HEK293 (cell line): ENCODE results near the gene GJC2.

Source experiments
- CTCF ChIA-PET: fragments of 350-600 bp; formaldehyde crosslinking; extraction: SDS; loops from one replicate; lab custom pipeline; 2021; ENCODE audit warnings: antibody characterized with exemption; lab: Yijun Ruan, JAX
- POLR2A ChIA-PET: fragments of 300-600 bp; formaldehyde crosslinking; extraction: SDS; loops from one replicate; lab custom pipeline; 2020; ENCODE audit warnings: antibody characterized with exemption, inconsistent platforms; lab: Yijun Ruan, JAX
- H3K27ac ChIP-seq: fragments of 200-500 bp; sonication (Bioruptor generic); 2 replicates; pipeline ENCODE4 v1.5.1; 2014; ENCODE audit warnings: low read depth, low read length, control low read depth, inconsistent platforms; ENCODE audit errors: extremely low read depth
- H3K36me3 ChIP-seq, 2 experiments: fragments of 200-500 bp in 1 of 2; sonication (Bioruptor generic) in 1 of 2; 1 replicate in 1 of 2; 2 replicates in 1 of 2; pipeline ENCODE4 v1.5.1; 2014 to 2017; ENCODE audit warnings: inconsistent platforms in 2 of 2, low read length in 2 of 2; ENCODE audit not compliant: control insufficient read depth in 2 of 2, insufficient read depth in 1 of 2
- H3K4me1 ChIP-seq: fragments of 200-500 bp; sonication (Bioruptor generic); 2 replicates; pipeline ENCODE4 v1.5.1; 2014; ENCODE audit warnings: mild to moderate bottlenecking, low read length, inconsistent platforms; ENCODE audit not compliant: control insufficient read depth, insufficient read depth
- H3K4me3 ChIP-seq: 2 replicates; pipeline ENCODE4 v1.5.1; 2011; ENCODE audit warnings: low read depth, mild to moderate bottlenecking, control low read depth, low read length, moderate library complexity
- H3K9me3 ChIP-seq: fragments of 200-500 bp; sonication (Bioruptor generic); 2 replicates; pipeline ENCODE4 v1.5.1; 2014; ENCODE audit warnings: low read depth, low read length, inconsistent platforms; ENCODE audit not compliant: control insufficient read depth, insufficient read depth
- GLIS2 ChIP-seq: fragments of 450-650 bp; formaldehyde crosslinking; IDR thresholded peaks from 2 replicates; pipeline ENCODE4 v1.5.1; 2016; ENCODE audit warnings: missing biosample characterization, missing genetic modification characterization
- KLF17 ChIP-seq: fragments of 450-650 bp; formaldehyde crosslinking; IDR thresholded peaks from 2 replicates; pipeline ENCODE4 v1.5.1; 2016; ENCODE audit warnings: missing biosample characterization, missing genetic modification characterization
- MEIS1 ChIP-seq: sonication (generic); formaldehyde crosslinking; IDR thresholded peaks from 2 replicates; pipeline ENCODE4 v1.8.1; 2022; ENCODE audit warnings: missing genetic modification reagents, mild to moderate bottlenecking, borderline replicate concordance
- OVOL3 ChIP-seq: fragments of 450-650 bp; formaldehyde crosslinking; IDR thresholded peaks from 2 replicates; pipeline ENCODE4 v1.5.1; 2016; ENCODE audit warnings: missing biosample characterization, missing genetic modification characterization
- REST ChIP-seq: fragments of 450-650 bp; formaldehyde crosslinking; IDR thresholded peaks from 2 replicates; pipeline ENCODE4 v1.5.1; 2016; ENCODE audit warnings: missing biosample characterization, missing genetic modification characterization
- ZBTB20 ChIP-seq: fragments of 450-650 bp; formaldehyde crosslinking; IDR thresholded peaks from 2 replicates; pipeline ENCODE4 v1.5.1; 2016; ENCODE audit warnings: missing biosample characterization, missing genetic modification characterization
- ZBTB49 ChIP-seq: fragments of 450-650 bp; formaldehyde crosslinking; IDR thresholded peaks from 2 replicates; pipeline ENCODE4 v1.5.1; 2016; ENCODE audit warnings: missing biosample characterization, missing genetic modification characterization, low read depth
- ZFP37 ChIP-seq: fragments of 450-650 bp; formaldehyde crosslinking; IDR thresholded peaks from 2 replicates; pipeline ENCODE4 v1.5.1; 2016; ENCODE audit warnings: missing biosample characterization, missing genetic modification characterization
- ZFP69B ChIP-seq: fragments of 450-650 bp; formaldehyde crosslinking; IDR thresholded peaks from 2 replicates; pipeline ENCODE4 v1.5.1; 2016; ENCODE audit warnings: missing biosample characterization, missing genetic modification characterization
- ZNF10 ChIP-seq: fragments of 450-650 bp; formaldehyde crosslinking; IDR thresholded peaks from 2 replicates; pipeline ENCODE4 v1.5.1; 2017; ENCODE audit warnings: missing biosample characterization, missing genetic modification characterization
- ZNF146 ChIP-seq: fragments of 450-650 bp; formaldehyde crosslinking; IDR thresholded peaks from 2 replicates; pipeline ENCODE4 v1.5.1; 2016; ENCODE audit warnings: missing biosample characterization, missing genetic modification characterization
- ZNF155 ChIP-seq: fragments of 450-650 bp; formaldehyde crosslinking; IDR thresholded peaks from 2 replicates; pipeline ENCODE4 v1.5.1; 2016; ENCODE audit warnings: missing biosample characterization, missing genetic modification characterization
- ZNF184 ChIP-seq: fragments of 450-650 bp; IDR thresholded peaks from 2 replicates; pipeline ENCODE4 v1.5.1; 2018; ENCODE audit warnings: missing biosample characterization, mild to moderate bottlenecking, missing genetic modification characterization
- ZNF280C ChIP-seq: fragments of 450-650 bp; formaldehyde crosslinking; IDR thresholded peaks from 2 replicates; pipeline ENCODE4 v1.5.1; 2016; ENCODE audit warnings: missing biosample characterization, missing genetic modification characterization
- ZNF292 ChIP-seq: fragments of 450-650 bp; formaldehyde crosslinking; IDR thresholded peaks from 2 replicates; pipeline ENCODE4 v1.5.1; 2016; ENCODE audit warnings: low read depth, missing biosample characterization, missing genetic modification characterization, borderline replicate concordance
- ZNF335 ChIP-seq: fragments of 450-650 bp; formaldehyde crosslinking; conservative IDR thresholded peaks from 2 replicates; pipeline ENCODE4 v1.5.1; 2016; ENCODE audit warnings: missing biosample characterization, missing genetic modification characterization
- ZNF426 ChIP-seq: fragments of 450-650 bp; formaldehyde crosslinking; IDR thresholded peaks from 2 replicates; pipeline ENCODE4 v1.5.1; 2017; ENCODE audit warnings: missing biosample characterization, missing genetic modification characterization, mild to moderate bottlenecking, inconsistent platforms, moderate library complexity
- ZNF48 ChIP-seq: fragments of 450-650 bp; formaldehyde crosslinking; IDR thresholded peaks from 2 replicates; pipeline ENCODE4 v1.5.1; 2016; ENCODE audit warnings: missing biosample characterization, missing genetic modification characterization
- ZNF501 ChIP-seq: fragments of 450-650 bp; formaldehyde crosslinking; IDR thresholded peaks from 2 replicates; pipeline ENCODE4 v1.5.1; 2016; ENCODE audit warnings: missing biosample characterization, missing genetic modification characterization
- ZNF571 ChIP-seq: fragments of 450-650 bp; formaldehyde crosslinking; IDR thresholded peaks from 2 replicates; pipeline ENCODE4 v1.5.0; 2017; ENCODE audit warnings: missing biosample characterization, missing genetic modification characterization
- ZNF580 ChIP-seq: fragments of 450-650 bp; formaldehyde crosslinking; IDR thresholded peaks from 2 replicates; pipeline ENCODE4 v1.5.1; 2016; ENCODE audit warnings: missing biosample characterization, missing genetic modification characterization
- ZNF610 ChIP-seq: fragments of 450-650 bp; formaldehyde crosslinking; IDR thresholded peaks from 2 replicates; pipeline ENCODE4 v1.5.1; 2016; ENCODE audit warnings: missing biosample characterization, missing genetic modification characterization, borderline replicate concordance
- ZNF792 ChIP-seq: fragments of 450-650 bp; formaldehyde crosslinking; IDR thresholded peaks from 2 replicates; pipeline ENCODE4 v1.5.1; 2016; ENCODE audit warnings: missing biosample characterization, missing genetic modification characterization

The GJC2 gene

GRCh38 chr1:228197555-228198147 lies 47.9 kb downstream of the GJC2 start:
- H3K36me3 ChIP-seq: no peaks in the 10 kb centered on the region
- no peaks in the 10 kb centered on the region for H3K9me3 ChIP-seq
- TF ChIP-seq ZNF610 (tag by site-specific recombination) (no peak), GLIS2 (tag by site-specific recombination) (no peak), ZNF580 (tag by site-specific recombination) (no peak), REST (tag by site-specific recombination) (no peak), ZNF292 (no peak), ZNF335 (tag by site-specific recombination) (no peak), ZFP69B (tag by site-specific recombination) (no peak), MEIS1 (CRISPR knock-in tag) (no peak), OVOL3 (tag by site-specific recombination) (no peak), ZNF280C (tag by site-specific recombination) (no peak), ZNF155 (tag by site-specific recombination) (no peak), ZFP37 (no peak), ZNF426 (tag by site-specific recombination) (no peak), ZNF146 (no peak), ZNF792 (tag by site-specific recombination) (no peak)
- TF ChIP-seq, all 188 proteins: peak for 0
- POLR2A ChIA-PET: no interaction called here
- H3K27ac ChIP-seq: no peak overlapping the region
- no peaks in the 10 kb centered on the region for H3K4me1 ChIP-seq
- CTCF ChIA-PET: no interaction called here
- H3K4me3 ChIP-seq: no peak overlapping the region

- Histone ChIP-seq H3K36me3 (no peaks in the 10 kb centered on the region), H3K9me3 (no peaks in the 10 kb centered on the region), H3K4me1 (no peaks in the 10 kb centered on the region), H3K27ac (no peak overlapping the region), H3K4me3 (no peak overlapping the region)
- ChIA-PET CTCF (interaction anchor here (0.6 kb wide), 1 partner anchor 34 kb away, joined by 3 read pairs; the partner anchor contains the start of gene IBA57), POLR2A (interaction anchor here (0.7 kb wide), 1 partner anchor 220 kb away, joined by 4 read pairs; no protein-coding TSS in a partner anchor)
- TF ChIP-seq ZBTB49 (tag by site-specific recombination) (no peak), ZNF280C (tag by site-specific recombination) (no peak), ZNF10 (tag by site-specific recombination) (peak; percentile 18; the same call in 1 of the 2 replicates), KLF17 (tag by site-specific recombination) (peak; percentile 64; the same call in 1 of the 2 replicates), ZNF184 (tag by site-specific recombination) (peak; percentile 81), ZNF48 (tag by site-specific recombination) (no peak), ZNF571 (tag by site-specific recombination) (no peak), ZNF501 (no peak), ZBTB20 (tag by site-specific recombination) (no peak)
Observed at GRCh38 chr1:228198977-228199590, 49.4 kb downstream of the GJC2 start.
